Gastrocnemius medialis (tissue), 4 donors: ENCODE measurements around the gene TRIP12.

Source experiments
- CTCF ChIP-seq, 5 experiments: fragments of 450-650 bp in 3 of 5; fragments of 200-600 bp in 2 of 5; sonication (generic) in 2 of 5; IDR thresholded peaks in 4 of 5; conservative IDR thresholded peaks in 1 of 5; 1 replicate in 4 of 5; 2 replicates in 1 of 5; pipeline ENCODE4 v1.5.1; 2016 to 2019; ENCODE audit warnings: antibody characterized with exemption in 5 of 5, mild to moderate bottlenecking in 3 of 5, moderate library complexity in 3 of 5
- POLR2A ChIP-seq, 2 donors: fragments of 450-650 bp; IDR thresholded peaks; one replicate each; pipeline ENCODE4 v1.6.1; 2017; ENCODE audit warnings: antibody characterized with exemption in 2 of 2, mild to moderate bottlenecking in 2 of 2, moderate library complexity in 2 of 2

GRCh38 chr2:229855116-229855515 is 66.7 kb downstream of the TRIP12 start:
- TF ChIP-seq CTCF (IDR thresholded peaks at IDR 0.05 in 4 of 5, conservative IDR thresholded peaks at IDR 0.05 in 1 of 5) (no peak), POLR2A (IDR thresholded peaks at IDR 0.05) (no peak)
